ENCODE data around the gene ZNF70.
A peak's percentile ranks its signal among the peaks of the same experiment; 100 is the strongest.

Gene ZNF70

DNA sequence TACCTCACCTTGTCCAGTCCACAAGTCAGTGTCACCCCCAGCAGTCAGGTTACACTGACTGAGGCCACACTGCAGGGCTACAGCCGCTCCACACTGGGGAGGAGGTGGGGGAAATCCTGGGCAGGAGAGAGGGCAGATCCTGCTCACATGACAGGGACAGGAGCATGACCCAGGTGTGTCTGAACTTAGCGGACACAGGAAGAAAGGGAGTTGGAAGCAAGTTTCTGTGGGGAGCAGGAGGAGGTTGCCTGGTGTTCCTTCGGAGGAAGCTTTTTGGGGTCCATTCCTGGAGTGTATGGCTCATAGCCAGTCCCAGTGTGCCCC, 27.6 kb upstream of the ZNF70 start:
- DNase-seq: no peak

DNA sequence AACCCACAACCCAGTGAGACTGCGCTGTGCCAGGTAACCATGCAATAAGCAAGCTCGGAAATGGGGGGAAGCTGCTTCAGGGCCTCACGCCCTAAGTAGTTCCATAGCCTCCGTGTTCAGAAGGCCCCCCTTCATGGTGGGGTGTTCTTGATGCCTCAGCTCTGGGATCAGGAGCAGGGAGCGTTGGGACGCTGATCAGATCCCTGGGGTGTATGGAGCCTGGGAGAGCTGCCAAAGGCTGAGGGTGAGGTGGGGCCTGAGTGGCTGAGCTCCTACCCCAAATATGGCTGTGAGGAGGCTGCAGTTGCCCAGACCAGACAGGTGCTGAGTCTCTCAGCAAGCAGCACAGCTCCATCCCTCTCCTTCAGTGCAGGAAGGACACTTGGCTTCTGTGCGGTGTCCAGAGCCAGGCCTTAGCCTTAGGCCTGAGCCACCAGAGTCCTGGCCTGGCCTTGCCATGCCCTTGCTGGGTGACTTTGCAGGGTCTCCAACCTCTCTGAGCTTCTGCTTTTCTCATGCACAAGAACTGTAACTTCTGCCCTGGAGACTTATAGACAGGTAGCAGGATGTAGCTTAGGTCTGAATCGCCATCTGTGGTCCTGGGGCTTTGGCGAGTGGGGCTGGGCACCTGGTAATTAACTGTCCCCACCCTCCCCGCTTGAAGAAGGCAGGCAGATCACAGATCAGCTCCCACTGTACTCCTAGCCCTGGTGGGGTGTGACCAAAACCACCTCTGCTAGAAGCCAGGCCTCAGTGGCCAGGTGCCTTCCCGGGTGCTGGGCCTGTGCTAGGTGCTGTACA, 27.1 kb upstream of the ZNF70 start:
- no peak for DNase-seq

DNA sequence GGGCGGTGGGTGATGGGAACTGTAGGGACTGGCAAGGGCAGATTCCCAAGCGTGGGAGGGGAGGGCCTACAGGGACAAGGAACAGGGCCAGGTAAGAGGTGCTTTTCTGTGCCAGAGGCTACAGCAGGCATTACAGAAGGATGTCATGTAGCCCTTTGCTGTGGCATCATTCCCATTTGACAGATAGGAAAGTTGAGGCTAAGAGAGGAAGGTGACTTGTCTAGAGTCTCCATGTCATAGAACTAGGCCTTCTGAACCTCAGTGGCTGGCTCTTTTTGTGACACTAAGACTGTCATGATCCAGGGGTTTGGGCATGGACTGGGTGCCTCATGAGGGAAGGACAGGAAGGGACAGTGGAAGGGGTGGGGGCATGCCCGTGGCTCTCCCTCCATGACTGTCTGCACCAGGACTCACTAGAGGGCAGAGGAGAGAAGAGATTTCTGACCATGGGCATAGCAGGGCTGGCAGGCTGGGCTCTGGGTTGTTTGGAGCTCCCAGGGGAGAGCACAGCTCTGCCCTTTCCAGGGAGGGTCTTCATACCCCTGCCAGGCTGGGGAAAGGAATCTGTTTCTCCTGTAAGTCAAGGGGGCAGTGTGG, 25.0 kb upstream of the ZNF70 start:
- DNase-seq: no peak

DNA sequence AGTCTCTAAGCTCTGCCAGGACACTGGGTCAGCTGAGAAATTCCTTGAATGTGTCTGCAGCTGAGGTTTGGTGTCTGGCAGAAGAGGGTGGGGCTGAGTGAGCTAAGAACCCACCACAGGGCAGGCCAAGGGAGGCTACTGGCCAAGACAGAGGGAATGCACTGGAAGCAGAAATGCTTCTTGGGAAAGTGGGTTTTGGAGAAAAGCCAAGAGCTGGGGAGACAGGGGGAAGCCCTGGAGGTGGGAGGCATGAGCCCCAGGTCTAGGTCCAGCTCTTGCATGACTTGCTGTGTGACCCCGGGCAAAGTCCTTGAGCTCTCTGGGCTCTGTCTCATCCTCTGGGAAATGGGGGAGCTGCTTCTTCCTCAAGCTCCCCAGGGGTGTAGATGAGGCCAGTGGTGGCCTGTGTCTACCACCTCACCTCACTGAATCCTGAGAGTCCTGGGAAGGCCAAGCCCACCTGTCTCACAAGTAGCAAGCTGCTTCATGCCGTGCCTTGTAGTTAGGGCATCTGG, 24.1 kb upstream of the ZNF70 start:
- DNase-seq: no peak

DNA sequence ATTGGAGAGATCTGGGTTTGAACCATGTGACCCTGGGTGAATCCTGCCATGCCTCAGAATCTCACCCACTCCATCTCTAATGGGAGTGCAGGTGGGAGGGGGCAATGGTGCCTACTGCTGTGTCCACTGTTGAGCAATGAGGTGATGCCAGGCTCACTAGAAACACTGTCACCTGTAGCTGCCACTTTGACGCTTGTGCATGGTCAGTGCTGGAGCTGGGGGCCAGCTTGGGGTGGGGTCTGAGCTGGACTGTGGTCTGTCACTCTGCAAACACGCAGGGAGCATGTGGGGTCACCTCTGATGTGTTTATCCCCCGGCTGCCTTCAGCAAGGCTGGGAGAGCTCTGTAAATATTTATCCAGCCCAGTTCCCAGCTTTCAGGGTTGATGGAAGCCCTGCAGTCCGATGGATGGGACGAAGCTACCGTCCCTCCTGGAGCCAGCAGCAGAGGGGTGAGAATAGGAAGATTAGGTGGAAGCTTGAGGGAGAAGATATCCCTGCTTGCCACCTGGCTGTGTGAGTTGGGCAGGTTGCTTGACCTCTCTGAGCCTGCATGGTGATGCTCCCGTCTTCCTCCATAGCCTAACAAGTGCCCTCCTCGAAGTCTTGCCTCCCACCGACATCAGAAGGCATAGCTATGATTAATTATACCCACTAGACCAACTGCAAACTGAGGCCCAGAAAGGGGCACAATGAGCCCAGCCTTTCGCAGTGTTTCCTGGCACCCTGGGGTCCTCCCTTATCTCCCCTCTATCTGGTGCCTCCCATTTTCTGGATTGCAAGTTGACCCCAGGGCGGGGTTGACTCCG, 23.4 kb upstream of the ZNF70 start:
- DNase-seq: no peak

DNA sequence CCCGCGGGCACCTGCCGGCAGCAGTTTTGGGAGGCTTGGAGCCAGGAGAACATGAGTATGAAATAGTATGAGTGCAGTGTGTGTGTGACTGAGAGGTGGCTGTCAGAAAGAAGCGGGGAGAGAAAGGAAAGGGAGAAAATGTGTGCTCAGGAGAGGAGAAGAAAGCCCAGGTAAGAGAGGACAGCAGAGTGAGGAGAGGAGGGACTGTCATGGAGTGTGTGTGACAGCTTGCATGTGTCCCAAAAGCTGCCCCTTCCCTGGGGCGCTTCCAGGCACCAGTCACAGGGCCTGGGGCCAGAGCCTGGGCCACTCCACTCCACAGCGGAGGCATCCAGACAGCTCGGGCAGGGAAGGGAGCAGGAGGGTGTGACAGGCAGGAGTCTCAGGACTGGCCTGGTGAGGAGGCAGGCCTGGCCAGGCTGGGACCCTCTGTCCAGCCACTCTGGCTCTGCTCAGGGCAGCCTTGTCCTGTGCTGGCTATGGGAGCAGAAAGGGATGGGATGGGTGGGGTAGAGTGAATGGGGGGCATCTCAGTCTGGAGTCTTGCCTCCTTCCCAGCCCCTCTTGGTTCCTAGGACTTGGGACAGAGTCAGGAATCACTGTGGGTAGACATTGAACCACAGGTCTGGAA, 22.7 kb upstream of the ZNF70 start:
- DNase-seq: no peak

DNA sequence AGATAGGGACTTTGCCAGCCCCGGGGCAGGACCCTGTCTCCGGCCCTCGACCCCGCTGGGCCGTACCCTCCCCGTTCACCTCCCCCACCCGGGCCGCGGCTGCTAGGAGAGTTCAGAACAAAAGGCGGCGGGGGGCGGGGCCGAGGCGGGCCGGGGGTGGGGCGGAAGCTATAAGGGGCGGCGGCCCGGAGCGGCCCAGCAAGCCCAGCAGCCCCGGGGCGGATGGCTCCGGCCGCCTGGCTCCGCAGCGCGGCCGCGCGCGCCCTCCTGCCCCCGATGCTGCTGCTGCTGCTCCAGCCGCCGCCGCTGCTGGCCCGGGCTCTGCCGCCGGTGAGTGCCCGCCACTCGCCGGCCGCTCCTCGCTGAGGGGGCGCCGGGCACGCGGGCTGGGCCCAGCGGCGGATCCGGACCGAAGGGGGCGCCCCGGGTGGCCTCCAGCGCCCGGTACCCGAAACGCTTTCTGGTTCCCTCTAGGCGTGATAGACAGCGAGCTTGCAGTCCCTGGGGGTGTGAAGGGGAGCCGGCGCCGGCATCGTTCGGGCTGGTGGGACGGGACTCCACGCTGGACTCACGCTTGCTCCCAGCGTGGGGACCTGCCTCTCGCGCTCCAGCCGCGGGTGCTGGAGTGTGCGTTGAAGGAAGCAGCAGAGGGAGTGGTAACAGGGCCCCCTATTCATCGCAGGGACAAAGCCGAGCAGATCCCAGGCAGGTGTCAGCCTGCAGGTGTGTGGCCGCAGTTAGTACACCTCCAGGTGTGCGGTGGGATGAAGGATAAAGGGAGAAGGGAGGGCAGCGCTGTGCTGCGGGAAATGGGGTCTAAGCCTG, 21.9 kb upstream of the ZNF70 start, which contains the start of gene MMP11:
Gene MMP11 (plus strand): TSS at position 201 of the 825 bp plus-strand sequence. CDS start 22 bp downstream, at position 223.
- peak; percentile 66 to 68 for DNase-seq

DNA sequence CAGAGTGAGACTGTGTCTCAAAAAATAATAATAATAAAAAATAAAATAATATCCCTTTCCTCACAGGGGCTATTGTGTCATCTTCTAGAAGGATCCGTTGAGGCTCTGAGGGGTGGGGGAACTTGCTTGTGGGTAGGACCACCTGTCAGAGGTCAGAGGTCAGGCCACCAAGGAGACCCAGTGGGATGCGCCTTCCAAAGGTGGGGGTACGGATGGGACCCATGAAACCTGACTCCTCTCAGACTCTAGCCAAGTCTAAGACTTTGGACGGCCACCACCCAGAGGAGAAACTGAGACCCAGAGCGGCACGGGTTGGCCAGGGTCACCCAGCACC, 21.4 kb upstream of the ZNF70 start:
- no peak for DNase-seq

DNA sequence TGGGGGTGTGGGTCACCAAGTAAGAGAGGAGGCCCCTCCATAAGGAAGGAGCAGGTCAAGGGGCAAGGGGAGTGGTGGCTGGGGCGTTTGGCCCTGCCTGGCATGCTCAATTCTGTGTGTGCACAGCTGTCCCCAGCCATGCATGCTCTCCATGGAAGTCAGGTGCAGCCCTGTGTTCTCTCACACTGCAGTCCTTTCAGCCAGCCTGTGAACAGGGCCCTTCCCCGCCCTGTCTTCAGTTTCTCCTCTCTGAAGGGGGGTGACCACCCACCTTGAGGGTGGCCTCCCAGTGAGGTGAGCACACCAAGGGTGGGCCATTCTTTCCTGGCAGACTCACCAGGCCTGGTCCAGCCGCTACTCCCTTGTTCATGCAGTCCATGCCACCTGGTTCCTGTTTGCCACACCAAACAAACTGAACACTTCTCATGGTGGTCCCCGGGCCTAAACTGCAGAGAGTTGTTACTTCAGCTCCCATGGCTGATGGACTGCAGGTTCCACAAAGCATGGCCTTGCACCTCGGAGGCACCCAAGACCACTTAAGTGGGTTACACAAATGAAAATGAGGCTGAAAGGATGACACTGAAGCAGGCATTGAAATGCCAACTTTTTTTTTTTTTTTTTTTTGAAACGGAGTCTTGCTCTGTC, 18.5 kb upstream of the ZNF70 start:
- DNase-seq: no peak

DNA sequence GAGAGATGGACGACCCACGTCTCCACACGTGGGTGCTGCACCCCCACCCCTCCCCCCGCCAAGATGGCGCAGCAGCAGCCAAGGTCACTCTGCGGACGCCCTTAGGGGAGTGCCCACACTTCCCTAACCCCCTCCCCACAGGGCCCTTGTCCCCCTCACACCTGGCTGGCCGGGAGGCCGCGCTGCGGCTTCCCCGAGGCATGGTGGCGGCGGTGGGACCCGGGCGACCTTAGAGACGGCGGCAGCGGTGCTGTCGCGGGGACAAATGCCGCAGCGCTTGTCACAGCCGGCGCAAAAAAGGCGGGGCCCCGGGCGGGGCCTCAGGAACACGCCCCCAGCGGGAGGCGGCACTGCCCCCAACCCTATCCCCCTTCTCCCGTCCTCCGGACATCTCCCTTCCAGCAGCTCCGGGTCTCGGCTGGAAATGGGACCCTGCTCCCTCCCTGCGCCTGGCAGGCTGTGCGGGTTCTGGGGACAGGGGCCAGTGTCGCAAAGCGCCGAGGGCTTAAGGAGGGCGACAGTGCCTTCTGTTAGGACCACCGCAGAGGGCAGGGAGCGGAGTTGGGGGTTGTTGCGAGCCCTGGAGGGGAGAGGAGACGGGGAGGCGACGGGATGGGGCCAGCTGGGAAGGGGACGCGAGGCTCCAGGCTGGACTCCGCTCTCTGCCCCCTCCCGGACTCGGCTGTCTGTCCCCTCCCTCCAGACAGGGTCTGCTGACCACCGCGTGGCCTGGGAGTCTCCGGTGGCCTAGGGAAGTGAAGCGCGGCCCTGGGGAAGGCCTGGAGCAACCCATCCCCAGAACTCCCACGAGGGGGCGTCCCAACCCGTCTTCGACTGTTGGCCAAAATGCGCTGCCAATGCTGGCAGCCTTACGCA, 17.0 kb upstream of the ZNF70 start, which contains the start of gene CHCHD10:
Gene CHCHD10 (minus strand): TSS at position 300 of the 876 bp plus-strand sequence. CDS start 98 bp downstream, at position 202.
- peak; percentile 83 to 86 for DNase-seq

DNA sequence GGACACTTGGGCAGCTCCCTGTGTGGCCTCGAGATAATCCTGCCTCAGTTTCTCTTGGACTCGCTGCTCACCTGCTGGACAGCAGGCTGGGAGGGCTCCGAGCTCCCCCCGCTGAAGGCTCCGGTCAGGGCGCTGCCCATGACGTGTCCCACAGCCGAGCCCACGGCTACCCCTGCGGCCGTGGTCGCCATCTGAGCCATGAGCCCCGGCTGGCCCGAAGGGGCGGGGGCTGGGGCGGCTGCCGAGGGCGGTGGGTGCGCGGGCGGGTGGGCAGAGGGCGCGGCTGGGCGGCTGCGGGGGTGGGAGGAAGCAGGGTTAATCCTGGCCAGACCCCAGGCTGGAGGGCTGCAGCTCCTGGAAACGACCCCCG, 16.4 kb upstream of the ZNF70 start:
- DNase-seq: no peak

DNA sequence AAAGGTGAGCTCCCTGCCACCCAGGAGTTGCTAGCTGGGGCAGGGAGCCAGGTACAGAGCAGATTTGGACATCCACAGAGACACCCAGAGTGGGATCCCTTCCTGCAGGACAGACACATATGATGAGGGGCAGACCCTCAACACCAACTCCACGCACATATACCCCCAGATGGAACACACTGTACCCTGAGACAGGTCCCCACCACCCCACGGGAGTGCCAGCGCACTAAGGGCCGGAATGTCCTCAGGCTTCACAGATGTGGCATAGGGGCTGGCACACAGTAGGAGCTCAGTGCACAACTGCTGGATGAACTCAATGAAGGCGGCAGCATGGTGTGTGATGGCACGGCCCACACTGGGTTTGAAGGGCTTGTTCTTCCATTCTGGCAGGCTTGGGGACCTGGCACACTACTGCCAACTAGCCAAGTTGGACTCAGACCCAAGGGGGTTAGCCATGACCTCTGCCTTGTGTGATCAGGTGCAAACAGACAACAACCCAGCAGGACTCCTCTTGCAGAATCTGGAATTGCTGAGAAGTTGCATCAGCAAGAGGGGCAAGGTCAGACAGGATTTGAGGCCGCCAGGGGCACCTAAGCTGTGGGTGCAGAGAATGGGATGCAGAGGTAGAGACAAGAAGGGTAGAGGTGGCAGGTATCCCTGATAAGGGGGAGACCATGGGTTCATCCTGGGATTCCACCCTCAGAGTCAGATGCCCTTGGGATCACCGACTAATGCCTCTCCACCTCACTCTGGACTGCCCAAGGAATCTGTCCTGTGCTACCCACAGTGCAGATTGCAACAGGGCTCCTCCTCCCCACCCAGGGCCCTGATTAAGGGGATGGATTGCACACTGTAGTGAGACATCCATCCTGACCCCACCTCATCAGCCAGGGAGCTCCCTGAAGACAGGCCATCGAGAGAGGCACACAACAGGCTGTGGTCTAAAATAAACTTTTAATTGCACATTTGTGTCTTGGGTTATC, 14.3 kb upstream of the ZNF70 start:
- DNase-seq: no peak

DNA sequence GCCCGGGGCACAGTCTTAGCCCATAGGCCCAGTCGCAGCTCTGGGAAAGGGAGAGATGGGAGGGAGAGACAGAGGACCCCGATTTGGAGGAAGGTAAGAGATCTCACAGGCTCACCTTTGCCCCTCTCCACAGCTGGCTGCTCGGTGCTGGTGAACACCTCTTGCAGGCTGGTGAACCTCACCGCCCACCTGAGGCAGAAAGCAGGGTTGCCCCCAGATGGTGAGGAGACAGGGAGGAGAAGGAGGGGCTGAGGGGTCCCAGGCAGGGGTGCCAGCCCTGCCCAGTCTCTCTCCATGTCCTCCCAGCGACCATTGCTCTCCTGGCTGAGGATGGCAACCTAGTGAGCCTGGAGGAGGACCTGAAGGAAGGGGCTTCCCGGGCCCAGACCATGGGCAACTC, 13.0 kb upstream of the ZNF70 start:
- no peak for DNase-seq

DNA sequence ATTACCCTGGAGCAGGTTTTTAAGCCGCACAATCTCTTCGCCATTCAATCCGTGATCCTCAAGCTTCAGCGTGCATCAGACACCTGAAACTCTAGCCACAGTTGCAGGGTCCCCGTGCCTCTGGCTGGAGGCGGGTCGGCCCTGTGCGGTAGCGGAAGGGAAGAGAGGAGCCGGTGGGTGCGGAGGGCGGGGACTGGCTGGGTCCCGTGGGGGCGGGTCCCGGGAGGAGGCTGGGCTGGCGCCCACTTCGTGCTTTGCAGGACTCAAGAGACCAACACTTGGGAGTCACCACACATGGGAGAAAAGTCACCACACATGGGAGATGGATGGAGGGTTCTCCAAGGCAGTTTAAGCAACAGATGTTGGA, 12.7 kb upstream of the ZNF70 start:
- peak; percentile 62 to 71 for DNase-seq

DNA sequence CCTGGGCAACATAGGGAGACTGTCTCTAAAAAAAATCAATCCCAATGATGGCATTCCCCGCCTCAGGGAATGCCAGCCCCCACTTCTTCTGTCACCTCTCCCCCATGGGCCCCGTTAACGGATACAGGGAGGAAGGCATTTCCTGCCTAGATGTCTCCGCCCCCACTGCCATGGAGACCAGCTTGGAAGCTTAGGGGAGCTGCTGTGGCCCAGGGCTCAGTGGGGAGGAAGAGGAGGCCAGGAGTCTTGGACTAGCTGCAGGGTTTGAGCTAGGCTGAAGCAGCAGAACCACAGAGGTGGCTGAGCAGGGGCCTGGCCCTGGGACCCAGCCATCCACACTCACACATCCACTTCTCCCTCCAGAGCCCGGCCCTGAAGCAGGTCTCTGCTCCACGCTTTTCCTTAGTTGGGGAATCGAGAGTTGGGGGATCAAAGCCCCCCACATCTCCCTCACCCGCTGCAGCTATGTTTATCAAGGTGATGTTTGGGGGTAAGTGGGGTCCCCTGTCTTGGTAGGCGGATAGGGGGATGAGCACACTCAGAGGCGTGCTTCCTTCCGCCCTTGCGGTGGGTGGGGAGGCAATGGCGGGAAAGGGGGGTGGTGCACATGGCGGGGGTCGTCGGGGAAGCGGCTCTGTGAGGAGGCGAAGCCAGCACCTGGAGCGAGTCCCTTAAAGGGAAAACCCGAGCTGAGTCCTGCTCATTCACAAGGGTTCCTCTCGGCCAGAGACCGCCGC, 12.1 kb upstream of the ZNF70 start, which contains the start of gene C22orf15:
Gene C22orf15 (plus strand): TSS at position 149 of the 737 bp plus-strand sequence. CDS start 317 bp downstream, at position 466.
- DNase-seq: peak in 1 of 2 donors; percentile 29

DNA sequence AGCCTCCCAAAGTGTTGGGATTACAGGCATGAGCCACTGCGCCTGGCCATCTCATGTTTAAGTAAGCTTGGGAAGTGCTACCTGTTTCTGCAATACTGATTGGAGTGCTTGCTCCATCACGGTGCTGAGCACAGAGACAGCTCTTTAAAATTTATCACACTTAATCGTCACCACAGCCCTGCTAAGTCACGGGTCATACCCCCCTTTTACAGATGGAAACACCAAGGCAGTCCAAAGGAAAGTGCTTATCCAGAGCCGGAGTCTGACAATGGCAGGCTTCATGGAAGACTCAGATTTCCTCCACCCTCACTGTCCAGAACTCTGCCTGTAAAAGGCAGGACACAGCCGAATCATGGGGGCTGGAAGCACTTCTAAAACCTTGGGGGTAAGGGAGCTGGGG, 9.1 kb upstream of the ZNF70 start:
- DNase-seq: no peak

DNA sequence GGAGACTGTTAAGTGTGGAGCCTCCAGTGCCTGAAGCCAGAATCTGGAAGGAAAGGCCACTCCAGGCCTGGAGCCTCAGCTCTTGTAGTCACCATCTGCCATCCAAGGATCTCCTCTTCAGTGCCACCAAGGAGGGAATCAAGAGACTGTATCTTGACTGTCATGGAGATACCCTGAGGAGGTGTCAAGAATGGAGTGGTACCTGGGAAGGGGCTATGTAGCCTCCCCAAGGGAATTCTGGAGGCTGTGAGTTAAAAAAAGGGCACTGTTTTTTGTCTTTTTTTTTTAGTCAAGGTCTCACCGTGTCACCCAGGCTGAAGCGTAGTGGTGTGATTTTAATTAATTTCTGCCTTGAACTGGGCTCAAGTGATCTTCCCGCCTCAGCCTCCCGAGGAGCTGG, 8.7 kb upstream of the ZNF70 start:
- no peak for DNase-seq

DNA sequence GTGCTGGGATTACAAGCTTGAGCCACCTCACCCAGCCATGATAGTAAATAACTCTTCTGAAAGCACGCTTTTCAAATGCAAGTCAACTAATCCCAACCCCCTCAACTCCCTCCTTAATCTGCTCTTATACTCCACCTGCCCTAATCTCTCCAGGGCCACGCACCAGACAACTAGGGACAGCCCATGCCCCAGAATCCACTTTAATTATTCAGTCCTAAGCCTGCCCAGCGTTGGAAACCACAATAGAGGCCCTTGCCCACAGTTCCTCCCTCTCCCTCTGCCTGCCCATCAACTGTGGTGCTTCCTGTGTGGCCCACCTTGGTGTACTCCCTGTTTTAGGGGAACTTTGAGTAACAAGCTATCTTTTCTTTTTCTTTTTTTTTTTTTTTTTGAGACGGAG, 6.0 kb upstream of the ZNF70 start:
- no peak for DNase-seq

DNA sequence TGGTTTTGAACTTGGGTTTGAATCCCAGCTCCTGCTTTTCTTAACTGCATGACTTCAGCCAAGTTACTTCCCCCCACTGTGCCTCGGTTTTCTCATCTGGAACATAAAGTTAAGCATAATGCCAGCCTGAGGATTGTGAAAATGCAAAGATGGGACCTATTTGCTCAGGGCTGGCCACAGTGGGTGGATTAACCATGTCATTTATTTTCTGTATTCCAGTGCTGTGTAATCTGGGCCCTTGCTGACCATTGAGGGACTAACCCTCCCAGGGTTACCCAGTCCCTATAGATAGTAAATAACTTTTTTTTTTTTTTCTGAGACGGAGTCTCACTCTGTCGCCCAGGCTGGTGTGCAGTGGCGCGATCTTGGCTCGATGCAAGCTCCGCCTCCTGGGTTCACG, 4.8 kb upstream of the ZNF70 start:
- no peak for DNase-seq

All from stimulated activated CD4-positive, alpha-beta T cell treated with anti-CD3 and anti-CD28 coated beads, Interleukin-2, amount 100 ng/mL, for 24 hours (primary cell).